ENCODE results near the gene HEATR1. TPM values are rescaled to one million over a fixed set of nuclear protein-coding genes. Genes with fewer than 3 reads are reported as not detected.

HEATR1 gene
- total RNA-seq, 4 donors from 2014 or later: 23.0 to 37.5 (median 25.5) TPM

DNA sequence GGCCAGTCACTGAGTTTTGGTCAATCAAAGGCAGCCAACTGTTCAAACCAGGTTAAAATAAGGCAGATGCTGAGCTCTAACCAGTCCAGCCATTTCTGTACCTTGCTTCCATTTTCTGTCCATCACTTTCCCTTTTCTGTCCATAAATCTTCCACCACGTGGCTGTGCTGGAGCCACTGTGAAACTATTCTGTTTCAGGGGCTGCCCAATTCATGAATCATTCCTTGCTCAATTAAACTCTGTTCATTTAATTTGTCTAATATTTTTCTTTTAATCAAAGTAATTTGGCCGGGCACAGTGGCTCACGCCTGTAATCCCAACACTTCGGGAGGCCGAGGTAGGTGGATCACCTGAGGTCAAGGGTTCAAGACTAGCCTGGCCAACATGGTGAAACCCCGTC is 103.2 kb downstream of the HEATR1 start:
- Histone ChIP-seq H3K27me3 (no peaks in the 10 kb centered on the region), H3K4me3 (replicated peaks in 1 of 3) (no peak overlapping the region), H3K36me3 (no peaks in the 10 kb centered on the region), H3K27ac (no peak overlapping the region), H3K9me3 (no peaks in the 10 kb centered on the region), H3K4me1 (peaks cover 7 to 8% of the 10 kb centered on the region in 2 donors)
- no peak for DNase-seq
- intact Hi-C loops (cut with DNase I): no loop called here
- no peak for TF ChIP-seq POLR2A (IDR thresholded peaks at IDR 0.05)
- TF ChIP-seq, protein P1, sequence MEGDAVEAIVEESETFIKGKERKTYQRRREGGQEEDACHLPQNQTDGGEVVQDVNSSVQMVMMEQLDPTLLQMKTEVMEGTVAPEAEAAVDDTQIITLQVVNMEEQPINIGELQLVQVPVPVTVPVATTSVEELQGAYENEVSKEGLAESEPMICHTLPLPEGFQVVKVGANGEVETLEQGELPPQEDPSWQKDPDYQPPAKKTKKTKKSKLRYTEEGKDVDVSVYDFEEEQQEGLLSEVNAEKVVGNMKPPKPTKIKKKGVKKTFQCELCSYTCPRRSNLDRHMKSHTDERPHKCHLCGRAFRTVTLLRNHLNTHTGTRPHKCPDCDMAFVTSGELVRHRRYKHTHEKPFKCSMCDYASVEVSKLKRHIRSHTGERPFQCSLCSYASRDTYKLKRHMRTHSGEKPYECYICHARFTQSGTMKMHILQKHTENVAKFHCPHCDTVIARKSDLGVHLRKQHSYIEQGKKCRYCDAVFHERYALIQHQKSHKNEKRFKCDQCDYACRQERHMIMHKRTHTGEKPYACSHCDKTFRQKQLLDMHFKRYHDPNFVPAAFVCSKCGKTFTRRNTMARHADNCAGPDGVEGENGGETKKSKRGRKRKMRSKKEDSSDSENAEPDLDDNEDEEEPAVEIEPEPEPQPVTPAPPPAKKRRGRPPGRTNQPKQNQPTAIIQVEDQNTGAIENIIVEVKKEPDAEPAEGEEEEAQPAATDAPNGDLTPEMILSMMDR (IDR thresholded peaks at IDR 0.05): no peak
- 94% methylated on average over 6 of the region's 6 CpGs for WGBS, 2 donors

Other genes starting within 250 kb of the HEATR1 start
- gene EDARADD, start 210.2 kb downstream of the HEATR1 start, total RNA-seq: 10 to 100 TPM in 1 of 4 donors, 1 to 10 TPM in 3; 8.4 to 11.8 (median 8.8) TPM
- gene LGALS8, start 80.5 kb downstream of the HEATR1 start, total RNA-seq: 10 to 100 TPM; 61.8 to 94.2 (median 79.2) TPM
- gene ACTN2, start 82.0 kb upstream of the HEATR1 start, total RNA-seq: under 1 TPM in 2 of 4 donors, not detected in 2; 0.40 to 0.56 TPM
- gene MTR, start 190.8 kb upstream of the HEATR1 start, total RNA-seq: 10 to 100 TPM; 43.2 to 78.3 (median 47.0) TPM

Data from thyroid gland (tissue), 4 donors.